MCF 10A (cell line): ENCODE results near the gene NRG4. TPM values are rescaled to one million over a fixed set of nuclear protein-coding genes. Genes with fewer than 3 reads are reported as not detected.
A peak's percentile ranks its signal among the peaks of the same experiment; 100 is the strongest.

Experiments
- BruUV-seq: library from RNA; stranded (reverse); fragments of 400-500 nt; replicated peaks from 2 replicates; lab custom pipeline; 2021; lab: Mats Ljungman, UMichigan
- CTCF ChIA-PET: fragments of 300-600 bp; sonication (Branson Sonifier 250); formaldehyde crosslinking; extraction: SDS; loops from one replicate; lab custom pipeline; 2021; ENCODE audit warnings: antibody characterized with exemption, inconsistent platforms; lab: Yijun Ruan, JAX
- POLR2A ChIA-PET: fragments of 300-600, 350-650 bp; sonication (Branson Sonifier 250); formaldehyde crosslinking; extraction: SDS; loops from one replicate; lab custom pipeline; 2020; ENCODE audit warnings: antibody characterized with exemption, inconsistent platforms; lab: Yijun Ruan, JAX
- DNase-seq: peaks from one replicate; pipeline ENCODE4 v3.0.0-alpha.2; 2018; ENCODE audit not compliant: unreplicated experiment
- H3K27ac Mint-ChIP-seq: one replicate; pipeline ENCODE4 v1.8.0; 2022; ENCODE audit warnings: mild to moderate bottlenecking, low read depth, mixed read lengths; ENCODE audit not compliant: unreplicated experiment
- H3K27me3 Mint-ChIP-seq: one replicate; pipeline ENCODE4 v1.8.0; 2022; ENCODE audit warnings: mixed read lengths; ENCODE audit not compliant: insufficient read depth, unreplicated experiment
- H3K36me3 Mint-ChIP-seq: one replicate; pipeline ENCODE4 v1.8.0; 2022; ENCODE audit warnings: mild to moderate bottlenecking, moderate library complexity, mixed read lengths; ENCODE audit not compliant: insufficient read depth, unreplicated experiment
- H3K4me1 Mint-ChIP-seq: one replicate; pipeline ENCODE4 v1.8.0; 2022; ENCODE audit warnings: mixed read lengths; ENCODE audit not compliant: insufficient read depth, unreplicated experiment
- H3K4me3 Mint-ChIP-seq: one replicate; pipeline ENCODE4 v1.8.0; 2022; ENCODE audit warnings: mild to moderate bottlenecking, moderate library complexity, mixed read lengths; ENCODE audit not compliant: unreplicated experiment
- H3K9me3 Mint-ChIP-seq: one replicate; pipeline ENCODE4 v1.8.0; 2022; ENCODE audit warnings: mixed read lengths; ENCODE audit not compliant: unreplicated experiment
- CTCF ChIP-seq: fragments of 200-600 bp; IDR thresholded peaks from one replicate; pipeline ENCODE4 v1.8.0; 2022; ENCODE audit warnings: antibody characterized with exemption, mild to moderate bottlenecking; ENCODE audit not compliant: unreplicated experiment
- intact Hi-C: fragments of 100-400 bp; cut with micrococcal nuclease; formaldehyde crosslinking; loops from 2 replicates; pipeline ENCODE4 v1.14.1; 2022
- total RNA-seq: library from RNA; stranded (reverse); gene quantifications from 2 replicates; pipeline ENCODE4 v1.2.3, GENCODE V29; 2022

NRG4 gene
- total RNA-seq, 1 experiment from 2014 or later: not detected

DNA sequence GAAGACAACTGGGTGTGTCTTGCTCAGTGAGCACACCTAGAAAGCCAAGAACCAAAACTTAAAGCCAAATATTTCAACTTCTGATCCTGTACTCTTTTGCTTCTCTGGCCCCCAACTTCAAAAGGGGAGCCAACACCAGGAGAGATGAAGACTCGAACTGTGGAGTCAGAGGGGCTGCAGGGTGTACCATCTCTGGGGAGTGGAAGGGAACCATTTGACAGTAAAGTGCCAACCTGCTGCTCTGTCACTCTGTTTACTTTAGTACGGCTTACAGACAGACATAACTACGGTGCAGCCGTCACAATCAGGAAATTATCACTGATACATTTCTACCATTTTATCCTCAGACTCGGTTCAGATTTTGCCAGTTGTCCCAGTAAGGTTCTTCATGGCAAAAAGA lies 107.0 kb downstream of the NRG4 start:
- Mint-ChIP-seq H3K4me1 (peaks cover 14% of the 10 kb centered on the region), H3K36me3 (peaks cover 58% of the 10 kb centered on the region), H3K27ac (peak overlapping the region; percentile 94), H3K27me3 (no peaks in the 10 kb centered on the region), H3K4me3 (peak overlapping the region; percentile 93), H3K9me3 (no peaks in the 10 kb centered on the region)
- ChIA-PET POLR2A (interaction anchor here (0.7 to 6.4 kb wide), 6 partner anchors 16 to 86 kb away, joined by 3 to 96 read pairs (median 4); no protein-coding TSS in a partner anchor), CTCF (interaction anchor here (0.6 to 3.2 kb wide), 2 partner anchors 16 to 537 kb away, joined by 3 to 13 read pairs; no protein-coding TSS in a partner anchor)
- intact Hi-C loops: no loop called here
- BruUV-seq: no TSS peak
- no peak for TF ChIP-seq CTCF
- DNase-seq: no peak

DNA sequence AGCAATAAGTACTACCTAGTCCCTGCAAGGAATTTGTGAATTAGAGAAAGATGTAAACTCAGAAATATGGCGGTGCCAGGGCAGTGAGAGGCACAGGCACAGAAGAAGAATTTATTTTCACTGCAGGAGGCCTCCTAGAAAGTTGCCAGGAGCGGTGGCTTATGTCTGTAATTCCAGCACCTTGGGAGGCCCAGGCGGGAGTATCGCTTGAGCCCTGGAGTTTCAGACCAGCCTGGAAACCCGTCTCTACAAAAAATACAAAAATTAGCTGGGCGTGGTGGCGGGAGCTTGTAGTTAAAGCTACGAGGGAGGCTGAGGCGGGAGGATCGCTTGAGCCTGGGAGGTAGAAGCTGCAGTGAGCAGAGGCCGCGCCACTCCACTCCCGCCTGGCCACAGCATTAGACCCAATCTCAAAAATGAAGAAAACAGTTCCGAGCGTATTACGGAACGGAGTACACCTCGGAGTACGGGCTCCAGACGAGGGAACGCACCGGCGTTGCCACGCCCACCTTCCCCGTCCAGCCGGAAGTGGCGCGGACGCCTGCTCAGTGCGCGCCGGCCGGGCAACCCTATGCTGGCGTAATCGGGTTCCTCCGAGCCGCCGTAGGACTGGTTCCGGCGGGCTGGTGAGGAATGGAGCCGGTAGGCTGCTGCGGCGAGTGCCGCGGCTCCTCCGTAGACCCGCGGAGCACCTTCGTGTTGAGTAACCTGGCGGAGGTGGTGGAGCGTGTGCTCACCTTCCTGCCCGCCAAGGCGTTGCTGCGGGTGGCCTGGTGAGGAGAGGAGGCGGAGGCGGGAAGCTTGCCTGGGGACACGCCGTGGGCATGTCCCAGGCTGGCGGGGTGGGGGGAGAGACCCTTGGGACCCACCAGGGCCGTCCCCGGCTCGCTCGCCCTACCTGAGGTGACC lies 108.6 kb downstream of the NRG4 start, which contains the start of gene FBXO22:
TSS of gene FBXO22 (plus strand) at position 548 of the 909 bp plus-strand sequence. CDS start at position 634, 86 bp downstream.
- intact Hi-C loops: loop anchor here (2.0 kb wide), 1 partner anchor 19 kb away; no protein-coding TSS in a partner anchor
- peaks cover 41% of the 10 kb centered on the region for H3K36me3 Mint-ChIP-seq
- H3K27ac Mint-ChIP-seq: peak within 1 kb of the TSS; percentile 94
- peak; percentile 92 for DNase-seq
- no peaks in the 10 kb centered on the region for H3K9me3 Mint-ChIP-seq
- no peaks in the 10 kb centered on the region for H3K27me3 Mint-ChIP-seq
- no TSS peak for BruUV-seq
- H3K4me3 Mint-ChIP-seq: peak within 1 kb of the TSS; percentile 93
- peaks cover 8% of the 10 kb centered on the region for H3K4me1 Mint-ChIP-seq
- ChIA-PET CTCF (interaction anchor here (0.6 to 3.2 kb wide), 12 partner anchors 9 to 461 kb away, joined by 3 to 13 read pairs (median 3); no protein-coding TSS in a partner anchor), POLR2A (interaction anchor here (0.6 to 6.4 kb wide), 33 partner anchors 10 to 889 kb away, joined by 3 to 96 read pairs (median 4); partner anchors contain the start of genes IMP3 and UBE2Q2)
- no peak for TF ChIP-seq CTCF

- Mint-ChIP-seq H3K36me3 (peaks cover 41% of the 10 kb centered on the region), H3K4me1 (peaks cover 8% of the 10 kb centered on the region), H3K27ac (peak overlapping the region; percentile 51), H3K4me3 (peak overlapping the region; percentile 93), H3K27me3 (no peaks in the 10 kb centered on the region), H3K9me3 (no peaks in the 10 kb centered on the region)
- POLR2A ChIA-PET: interaction anchor here (0.9 to 6.4 kb wide), 6 partner anchors 10 to 65 kb away, joined by 3 to 96 read pairs (median 6); partner anchors contain the start of gene UBE2Q2
- no peak for TF ChIP-seq CTCF
- no TSS peak for BruUV-seq
- intact Hi-C loops: loop anchor here (2.0 kb wide), 1 partner anchor 21 kb away; no protein-coding TSS in a partner anchor
- CTCF ChIA-PET: interaction anchor here (0.6 to 1.3 kb wide), 3 partner anchors 11 to 155 kb away, joined by 3 read pairs; no protein-coding TSS in a partner anchor
- DNase-seq: no peak
These were observed 110.1 kb downstream of the NRG4 start for GRCh38 chr15:75902129-75902557.

GRCh38 chr15:75900577-75900976 lies 111.6 kb downstream of the NRG4 start:
- POLR2A ChIA-PET: interaction anchor here (1.8 kb wide), 1 partner anchor 22 kb away, joined by 5 read pairs; no protein-coding TSS in a partner anchor
- H3K4me3 Mint-ChIP-seq: no peak overlapping the region
- intact Hi-C loops: no loop called here
- no TSS peak for BruUV-seq
- peaks cover 35% of the 10 kb centered on the region for H3K36me3 Mint-ChIP-seq
- H3K9me3 Mint-ChIP-seq: no peaks in the 10 kb centered on the region
- DNase-seq: no peak
- no peak for TF ChIP-seq CTCF
- no peak overlapping the region for H3K27ac Mint-ChIP-seq
- H3K27me3 Mint-ChIP-seq: no peaks in the 10 kb centered on the region
- peaks cover 4% of the 10 kb centered on the region for H3K4me1 Mint-ChIP-seq
- CTCF ChIA-PET: no interaction called here
